ENCODE measurements around the gene LRRC1. TPM values are rescaled to one million over a fixed set of nuclear protein-coding genes. Genes with fewer than 3 reads are reported as not detected.
A peak's percentile ranks its signal among the peaks of the same experiment; 100 is the strongest.

Gene LRRC1
- total and polyA plus RNA-seq, 2 experiments from 2014 or later = 11.3 to 16.6 TPM

- TF ChIP-seq REST (IDR thresholded peaks at IDR 0.05; ENCODE audit: unreplicated experiment) (no peak), ZNF331 (CRISPR knock-in tag; IDR thresholded peaks at IDR 0.05; ENCODE audit: low read depth) (no peak), NANOG (IDR thresholded peaks at IDR 0.05; ENCODE audit: borderline replicate concordance) (no peak)
Observed at GRCh38 chr6:53792016-53792415, 2.8 kb upstream of the LRRC1 start (continued).

GRCh38 chr6:53792973-53793317 lies 1.9 kb upstream of the LRRC1 start:
- Histone ChIP-seq H3K79me2 (replicated peaks; ENCODE audit: insufficient read depth) (peaks cover 24% of the 10 kb centered on the region), H2AFZ (no peak overlapping the region; the same call in 1 of the 2 replicates), H3K27me3 (ENCODE audit: insufficient read depth) (peaks cover 23% of the 10 kb centered on the region), H4K20me1 (replicated peaks; ENCODE audit: insufficient read depth) (peaks cover 11% of the 10 kb centered on the region), H3F3A (replicated peaks; ENCODE audit: low read depth) (0 out of 2 replicates have a peak, but pooled peaks cover 3% of the 10 kb centered on the region), H3K4me3 (peak overlapping the region; percentile 98), H3K4me2 (peak overlapping the region; percentile 99), H3K27ac (ENCODE audit: low read depth) (no peak overlapping the region), H3K36me3 (ENCODE audit: insufficient read depth) (no peaks in the 10 kb centered on the region), H3K4me1 (ENCODE audit: insufficient read depth) (peaks cover 6% of the 10 kb centered on the region), H3K9me2 (ENCODE audit: insufficient read depth) (no peaks in the 10 kb centered on the region)
- ATAC-seq (no peak), DNase-seq (ENCODE audit: low spot score) (no peak)
- Mint-ChIP-seq H3K4me1 (peaks cover 20% of the 10 kb centered on the region), H3K27ac (no peak overlapping the region), H3K4me3 (peak overlapping the region; percentile 96), H3K9me3 (peaks cover 10% of the 10 kb centered on the region), H3K27me3 (ENCODE audit: insufficient read depth, low read depth, poor library complexity) (peaks cover 17% of the 10 kb centered on the region), H3K36me3 (ENCODE audit: low read depth) (peaks cover 20% of the 10 kb centered on the region)
- TF ChIP-seq ZNF114 (CRISPR knock-in tag; IDR thresholded peaks at IDR 0.05) (no peak), EZH2phosphoT487 (IDR thresholded peaks at IDR 0.05; ENCODE audit: unreplicated experiment) (no peak), ZNF331 (CRISPR knock-in tag; IDR thresholded peaks at IDR 0.05; ENCODE audit: low read depth) (no peak), ETS1 (IDR thresholded peaks at IDR 0.05) (no peak), CREB1 (CRISPR knock-in tag; IDR thresholded peaks at IDR 0.05; ENCODE audit: low read depth) (no peak), JUNB (IDR thresholded peaks at IDR 0.05; ENCODE audit: unreplicated experiment) (no peak)
- TF ChIP-seq, protein P1, sequence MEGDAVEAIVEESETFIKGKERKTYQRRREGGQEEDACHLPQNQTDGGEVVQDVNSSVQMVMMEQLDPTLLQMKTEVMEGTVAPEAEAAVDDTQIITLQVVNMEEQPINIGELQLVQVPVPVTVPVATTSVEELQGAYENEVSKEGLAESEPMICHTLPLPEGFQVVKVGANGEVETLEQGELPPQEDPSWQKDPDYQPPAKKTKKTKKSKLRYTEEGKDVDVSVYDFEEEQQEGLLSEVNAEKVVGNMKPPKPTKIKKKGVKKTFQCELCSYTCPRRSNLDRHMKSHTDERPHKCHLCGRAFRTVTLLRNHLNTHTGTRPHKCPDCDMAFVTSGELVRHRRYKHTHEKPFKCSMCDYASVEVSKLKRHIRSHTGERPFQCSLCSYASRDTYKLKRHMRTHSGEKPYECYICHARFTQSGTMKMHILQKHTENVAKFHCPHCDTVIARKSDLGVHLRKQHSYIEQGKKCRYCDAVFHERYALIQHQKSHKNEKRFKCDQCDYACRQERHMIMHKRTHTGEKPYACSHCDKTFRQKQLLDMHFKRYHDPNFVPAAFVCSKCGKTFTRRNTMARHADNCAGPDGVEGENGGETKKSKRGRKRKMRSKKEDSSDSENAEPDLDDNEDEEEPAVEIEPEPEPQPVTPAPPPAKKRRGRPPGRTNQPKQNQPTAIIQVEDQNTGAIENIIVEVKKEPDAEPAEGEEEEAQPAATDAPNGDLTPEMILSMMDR (conservative IDR thresholded peaks at IDR 0.05; ENCODE audit: low read depth in 2 of 2) = no peak
